Measurements from ENCODE around the gene KRT2. TPM values are rescaled to one million over a fixed set of nuclear protein-coding genes. Genes with fewer than 3 reads are reported as not detected.

KRT2 gene
- total and polyA plus RNA-seq, 8 donors, result not detected

- intact Hi-C loops (cut with DNase I; ENCODE audit: low total_unique reads), result no loop called here
- Histone ChIP-seq H3K27ac (no peak overlapping the region), H3K9me3 (no peaks in the 10 kb centered on the region), H3K27me3 (peaks cover 0 to 46% (median 14%) of the 10 kb centered on the region in 3 donors), H3K4me1 (no peaks in the 10 kb centered on the region), H3K36me3 (no peaks in the 10 kb centered on the region), H3K4me3 (no peak overlapping the region)
- no peak for DNase-seq
- no peak for TF ChIP-seq POLR2A (IDR thresholded peaks at IDR 0.05)
- TF ChIP-seq, protein P1, sequence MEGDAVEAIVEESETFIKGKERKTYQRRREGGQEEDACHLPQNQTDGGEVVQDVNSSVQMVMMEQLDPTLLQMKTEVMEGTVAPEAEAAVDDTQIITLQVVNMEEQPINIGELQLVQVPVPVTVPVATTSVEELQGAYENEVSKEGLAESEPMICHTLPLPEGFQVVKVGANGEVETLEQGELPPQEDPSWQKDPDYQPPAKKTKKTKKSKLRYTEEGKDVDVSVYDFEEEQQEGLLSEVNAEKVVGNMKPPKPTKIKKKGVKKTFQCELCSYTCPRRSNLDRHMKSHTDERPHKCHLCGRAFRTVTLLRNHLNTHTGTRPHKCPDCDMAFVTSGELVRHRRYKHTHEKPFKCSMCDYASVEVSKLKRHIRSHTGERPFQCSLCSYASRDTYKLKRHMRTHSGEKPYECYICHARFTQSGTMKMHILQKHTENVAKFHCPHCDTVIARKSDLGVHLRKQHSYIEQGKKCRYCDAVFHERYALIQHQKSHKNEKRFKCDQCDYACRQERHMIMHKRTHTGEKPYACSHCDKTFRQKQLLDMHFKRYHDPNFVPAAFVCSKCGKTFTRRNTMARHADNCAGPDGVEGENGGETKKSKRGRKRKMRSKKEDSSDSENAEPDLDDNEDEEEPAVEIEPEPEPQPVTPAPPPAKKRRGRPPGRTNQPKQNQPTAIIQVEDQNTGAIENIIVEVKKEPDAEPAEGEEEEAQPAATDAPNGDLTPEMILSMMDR (IDR thresholded peaks at IDR 0.05), result no peak
- no peak for TF ChIP-seq POLR2AphosphoS5 (IDR thresholded peaks at IDR 0.05)
- no peak for TF ChIP-seq EP300 (IDR thresholded peaks at IDR 0.05)
- WGBS, 5 donors, result 73 to 87% (median 78%) methylated on average over 2 of the region's 2 CpGs
These were observed 30.3 kb upstream of the KRT2 start for GRCh38 chr12:52682381-52682660.

- Histone ChIP-seq H3K4me3 (no peak overlapping the region), H3K27ac (no peak overlapping the region), H3K4me1 (no peaks in the 10 kb centered on the region), H3K27me3 (peaks cover 0 to 41% (median 14%) of the 10 kb centered on the region in 3 donors), H3K36me3 (no peaks in the 10 kb centered on the region), H3K9me3 (no peaks in the 10 kb centered on the region)
- no peak for DNase-seq
- TF ChIP-seq EP300 (IDR thresholded peaks at IDR 0.05), result no peak
- TF ChIP-seq POLR2AphosphoS5 (IDR thresholded peaks at IDR 0.05), result no peak
- TF ChIP-seq POLR2A (IDR thresholded peaks at IDR 0.05), result no peak
- TF ChIP-seq, protein P1 (IDR thresholded peaks at IDR 0.05), result no peak
- intact Hi-C loops (cut with DNase I; ENCODE audit: low total_unique reads), result no loop called here
- WGBS, 5 donors, result 69 to 81% (median 75%) methylated on average over 12 of the region's 12 CpGs
These were observed 29.7 kb upstream of the KRT2 start for GRCh38 chr12:52681526-52682380.

GRCh38 chr12:52680363-52680762, 28.4 kb upstream of the KRT2 start, which contains the start of gene KRT1:
Gene KRT1, minus strand, starts transcription at chr12:52680407. Its CDS starts 59 bp downstream, at chr12:52680348.
- intact Hi-C loops (cut with DNase I; ENCODE audit: low total_unique reads), result no loop called here
- Histone ChIP-seq H3K9me3 (no peaks in the 10 kb centered on the region), H3K4me1 (no peaks in the 10 kb centered on the region), H3K27me3 (peaks cover 0 to 30% (median under 1%) of the 10 kb centered on the region in 3 donors), H3K27ac (no peak within 1 kb of the TSS), H3K36me3 (no peaks in the 10 kb centered on the region), H3K4me3 (no peak within 1 kb of the TSS)
- no peak for DNase-seq
- WGBS, 5 donors, result 87 to 98% (median 95%) methylated on average over 3 of the region's 3 CpGs
- TF ChIP-seq POLR2A (IDR thresholded peaks at IDR 0.05) (no peak), EP300 (IDR thresholded peaks at IDR 0.05) (no peak), POLR2AphosphoS5 (IDR thresholded peaks at IDR 0.05) (no peak)
- TF ChIP-seq, protein P1 (IDR thresholded peaks at IDR 0.05), result no peak

- intact Hi-C loops (cut with DNase I; ENCODE audit: low total_unique reads), result no loop called here
- no peaks in the 10 kb centered on the region for H3K9me3 ChIP-seq
- no peaks in the 10 kb centered on the region for H3K36me3 ChIP-seq
- no peak for DNase-seq
- H3K27ac ChIP-seq, result no peak overlapping the region
- peaks cover 0 to 30% (median 0%) of the 10 kb centered on the region in 3 donors for H3K27me3 ChIP-seq
- H3K4me3 ChIP-seq, result no peak overlapping the region
- TF ChIP-seq EP300 (IDR thresholded peaks at IDR 0.05), result no peak
- TF ChIP-seq POLR2A (IDR thresholded peaks at IDR 0.05), result no peak
- TF ChIP-seq POLR2AphosphoS5 (IDR thresholded peaks at IDR 0.05), result no peak
- TF ChIP-seq, protein P1 (IDR thresholded peaks at IDR 0.05), result no peak
- no peaks in the 10 kb centered on the region for H3K4me1 ChIP-seq
- 68 to 93% (median 78%) methylated on average over 5 of the region's 5 CpGs for WGBS, 5 donors
These were observed 27.9 kb upstream of the KRT2 start for GRCh38 chr12:52679875-52680274.
